ENCODE results near the gene DIDO1. TPM values are rescaled to one million over a fixed set of nuclear protein-coding genes. Genes with fewer than 3 reads are reported as not detected.

DIDO1 gene
- total and polyA plus RNA-seq, 9 of the 15 experiments (the other 6 are each of a cell fraction or from before 2014, with no cell fraction given): 4.4 to 46.8 (median 31.2) TPM

DNA sequence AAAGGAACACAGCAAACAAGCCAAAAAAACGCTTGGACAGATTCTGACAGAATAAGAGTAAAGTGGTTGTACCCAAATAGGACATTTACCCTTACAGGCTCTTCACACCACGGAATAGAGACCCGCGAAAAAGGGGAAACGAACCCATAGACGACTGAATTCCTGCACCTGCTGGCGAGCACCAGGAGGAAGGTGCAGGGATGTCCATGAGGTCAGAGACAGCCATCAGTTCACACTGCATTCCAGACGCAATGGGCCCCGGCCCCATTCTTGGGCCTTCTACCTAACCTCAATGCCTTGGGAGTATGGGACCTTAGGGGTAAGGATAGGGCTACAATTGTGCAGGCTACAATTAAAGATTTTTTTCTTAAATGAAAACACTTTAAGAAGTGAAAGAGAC lies 5.2 kb upstream of the DIDO1 start (continued):
- TF ChIP-seq NONO (IDR thresholded peaks at IDR 0.05; ENCODE audit: low read depth in 2 of 2, low read length in 1 of 2): no peak
- no peak for TF ChIP-seq ZNF551 (CRISPR knock-in tag; IDR thresholded peaks at IDR 0.05)
- TF ChIP-seq EGR1 (conservative IDR thresholded peaks at IDR 0.05): no peak
- TF ChIP-seq NCOR1 (IDR thresholded peaks at IDR 0.05): no peak
- no peak for TF ChIP-seq XRCC5 (IDR thresholded peaks at IDR 0.05; ENCODE audit: low read depth, low read length)
- TF ChIP-seq, protein P1, sequence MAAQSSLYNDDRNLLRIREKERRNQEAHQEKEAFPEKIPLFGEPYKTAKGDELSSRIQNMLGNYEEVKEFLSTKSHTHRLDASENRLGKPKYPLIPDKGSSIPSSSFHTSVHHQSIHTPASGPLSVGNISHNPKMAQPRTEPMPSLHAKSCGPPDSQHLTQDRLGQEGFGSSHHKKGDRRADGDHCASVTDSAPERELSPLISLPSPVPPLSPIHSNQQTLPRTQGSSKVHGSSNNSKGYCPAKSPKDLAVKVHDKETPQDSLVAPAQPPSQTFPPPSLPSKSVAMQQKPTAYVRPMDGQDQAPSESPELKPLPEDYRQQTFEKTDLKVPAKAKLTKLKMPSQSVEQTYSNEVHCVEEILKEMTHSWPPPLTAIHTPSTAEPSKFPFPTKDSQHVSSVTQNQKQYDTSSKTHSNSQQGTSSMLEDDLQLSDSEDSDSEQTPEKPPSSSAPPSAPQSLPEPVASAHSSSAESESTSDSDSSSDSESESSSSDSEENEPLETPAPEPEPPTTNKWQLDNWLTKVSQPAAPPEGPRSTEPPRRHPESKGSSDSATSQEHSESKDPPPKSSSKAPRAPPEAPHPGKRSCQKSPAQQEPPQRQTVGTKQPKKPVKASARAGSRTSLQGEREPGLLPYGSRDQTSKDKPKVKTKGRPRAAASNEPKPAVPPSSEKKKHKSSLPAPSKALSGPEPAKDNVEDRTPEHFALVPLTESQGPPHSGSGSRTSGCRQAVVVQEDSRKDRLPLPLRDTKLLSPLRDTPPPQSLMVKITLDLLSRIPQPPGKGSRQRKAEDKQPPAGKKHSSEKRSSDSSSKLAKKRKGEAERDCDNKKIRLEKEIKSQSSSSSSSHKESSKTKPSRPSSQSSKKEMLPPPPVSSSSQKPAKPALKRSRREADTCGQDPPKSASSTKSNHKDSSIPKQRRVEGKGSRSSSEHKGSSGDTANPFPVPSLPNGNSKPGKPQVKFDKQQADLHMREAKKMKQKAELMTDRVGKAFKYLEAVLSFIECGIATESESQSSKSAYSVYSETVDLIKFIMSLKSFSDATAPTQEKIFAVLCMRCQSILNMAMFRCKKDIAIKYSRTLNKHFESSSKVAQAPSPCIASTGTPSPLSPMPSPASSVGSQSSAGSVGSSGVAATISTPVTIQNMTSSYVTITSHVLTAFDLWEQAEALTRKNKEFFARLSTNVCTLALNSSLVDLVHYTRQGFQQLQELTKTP (IDR thresholded peaks at IDR 0.05; ENCODE audit: low read depth in 1 of 2, partially characterized antibody in 2 of 2): no peak
- TF ChIP-seq, protein P2, sequence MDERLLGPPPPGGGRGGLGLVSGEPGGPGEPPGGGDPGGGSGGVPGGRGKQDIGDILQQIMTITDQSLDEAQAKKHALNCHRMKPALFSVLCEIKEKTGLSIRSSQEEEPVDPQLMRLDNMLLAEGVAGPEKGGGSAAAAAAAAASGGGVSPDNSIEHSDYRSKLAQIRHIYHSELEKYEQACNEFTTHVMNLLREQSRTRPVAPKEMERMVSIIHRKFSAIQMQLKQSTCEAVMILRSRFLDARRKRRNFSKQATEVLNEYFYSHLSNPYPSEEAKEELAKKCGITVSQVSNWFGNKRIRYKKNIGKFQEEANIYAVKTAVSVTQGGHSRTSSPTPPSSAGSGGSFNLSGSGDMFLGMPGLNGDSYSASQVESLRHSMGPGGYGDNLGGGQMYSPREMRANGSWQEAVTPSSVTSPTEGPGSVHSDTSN (CRISPR knock-in tag; IDR thresholded peaks at IDR 0.05; ENCODE audit: low read depth): no peak
- TF ChIP-seq, protein P2 (tag; conservative IDR thresholded peaks at IDR 0.05; ENCODE audit: low read depth): no peak
- TF ChIP-seq, protein P3, sequence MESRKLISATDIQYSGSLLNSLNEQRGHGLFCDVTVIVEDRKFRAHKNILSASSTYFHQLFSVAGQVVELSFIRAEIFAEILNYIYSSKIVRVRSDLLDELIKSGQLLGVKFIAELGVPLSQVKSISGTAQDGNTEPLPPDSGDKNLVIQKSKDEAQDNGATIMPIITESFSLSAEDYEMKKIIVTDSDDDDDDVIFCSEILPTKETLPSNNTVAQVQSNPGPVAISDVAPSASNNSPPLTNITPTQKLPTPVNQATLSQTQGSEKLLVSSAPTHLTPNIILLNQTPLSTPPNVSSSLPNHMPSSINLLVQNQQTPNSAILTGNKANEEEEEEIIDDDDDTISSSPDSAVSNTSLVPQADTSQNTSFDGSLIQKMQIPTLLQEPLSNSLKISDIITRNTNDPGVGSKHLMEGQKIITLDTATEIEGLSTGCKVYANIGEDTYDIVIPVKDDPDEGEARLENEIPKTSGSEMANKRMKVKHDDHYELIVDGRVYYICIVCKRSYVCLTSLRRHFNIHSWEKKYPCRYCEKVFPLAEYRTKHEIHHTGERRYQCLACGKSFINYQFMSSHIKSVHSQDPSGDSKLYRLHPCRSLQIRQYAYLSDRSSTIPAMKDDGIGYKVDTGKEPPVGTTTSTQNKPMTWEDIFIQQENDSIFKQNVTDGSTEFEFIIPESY (CRISPR knock-in tag; IDR thresholded peaks at IDR 0.05): no peak

Measured in K562 (cell line).